Measurements from ENCODE around the gene DDX42. TPM values are rescaled to one million over a fixed set of nuclear protein-coding genes. Genes with fewer than 3 reads are reported as not detected.

The DDX42 gene
- total and polyA plus RNA-seq, 2 of the 13 experiments (the other 11 are each of a cell fraction or from before 2014, with no cell fraction given) = 87.2 to 92.9 TPM

GRCh38 chr17:63773272-63774140, 464 bp upstream of the DDX42 start, which contains the start of gene CCDC47 (continued):
- TF ChIP-seq ZSCAN25 (CRISPR knock-in tag; IDR thresholded peaks at IDR 0.05) (peak; percentile 88), GABPA (IDR thresholded peaks at IDR 0.05; ENCODE audit: low read depth, low read length) (peak; percentile 86), GABPA (CRISPR knock-in tag; IDR thresholded peaks at IDR 0.05; ENCODE audit: low read depth) (peak; percentile 99), POLR2AphosphoS5 (IDR thresholded peaks at IDR 0.05; ENCODE audit: low read depth, low read length) (peak; percentile 79), CBX1 (IDR thresholded peaks at IDR 0.05; ENCODE audit: low read depth) (peak; percentile 90), ZNF749 (CRISPR knock-in tag; IDR thresholded peaks at IDR 0.05; ENCODE audit: borderline replicate concordance) (peak; percentile 96), ZBTB20 (CRISPR knock-in tag; IDR thresholded peaks at IDR 0.05; ENCODE audit: borderline replicate concordance, low read depth) (no peak; the same call in 1 of the 2 replicates), MTA3 (CRISPR knock-in tag; IDR thresholded peaks at IDR 0.05) (0 out of 2 replicates have a peak, but pooled peaks have one; percentile 1), ATF7 (IDR thresholded peaks at IDR 0.05) (peak; percentile 94), ATF7 (CRISPR knock-in tag; IDR thresholded peaks at IDR 0.05) (peak; percentile 99), NFYB (CRISPR knock-in tag; IDR thresholded peaks at IDR 0.05) (peak; percentile 72), ZNF569 (CRISPR knock-in tag; IDR thresholded peaks at IDR 0.05; ENCODE audit: borderline replicate concordance) (peak; percentile 92; the same call in 1 of the 2 replicates), ZNF547 (CRISPR knock-in tag; IDR thresholded peaks at IDR 0.05) (peak; percentile 94), ZNF383 (CRISPR knock-in tag; IDR thresholded peaks at IDR 0.05; ENCODE audit: borderline replicate concordance) (peak; percentile 98; the same call in 1 of the 2 replicates), ZNF780A (CRISPR knock-in tag; IDR thresholded peaks at IDR 0.05) (peak; percentile 60), ZNF510 (CRISPR knock-in tag; IDR thresholded peaks at IDR 0.05; ENCODE audit: low read depth) (peak; percentile 91), SOX5 (CRISPR knock-in tag; IDR thresholded peaks at IDR 0.05; ENCODE audit: borderline replicate concordance) (peak; percentile 72), SALL2 (CRISPR knock-in tag; IDR thresholded peaks at IDR 0.05) (peak; percentile 98), FIP1L1 (IDR thresholded peaks at IDR 0.05; ENCODE audit: borderline replicate concordance, insufficient read depth, low read depth, low read length) (no peak), U2AF2 (IDR thresholded peaks at IDR 0.05; ENCODE audit: low read depth, low read length) (0 out of 2 replicates have a peak, but pooled peaks have one; percentile 14), MBD4 (IDR thresholded peaks at IDR 0.05; ENCODE audit: borderline replicate concordance, low read length) (no peak), SOX13 (IDR thresholded peaks at IDR 0.05) (peak; percentile 65; the same call in 1 of the 2 replicates), SOX13 (CRISPR knock-in tag; conservative IDR thresholded peaks at IDR 0.05 in 1 of 2, IDR thresholded peaks at IDR 0.05 in 1 of 2) (peak in 1 of 2 experiments; percentile 49; a peak in 1 of 4 replicates), ZSCAN12 (CRISPR knock-in tag; IDR thresholded peaks at IDR 0.05) (peak; percentile 91), AGO2 (optimal IDR thresholded peaks at IDR 0.05; ENCODE audit: low read depth, low read length) (peak; percentile 83), KDM5B (CRISPR knock-in tag; IDR thresholded peaks at IDR 0.05; ENCODE audit: borderline replicate concordance) (peak; percentile 93), ZNF180 (CRISPR knock-in tag; IDR thresholded peaks at IDR 0.05; ENCODE audit: borderline replicate concordance, low read depth) (no peak), ZBTB2 (CRISPR knock-in tag; IDR thresholded peaks at IDR 0.05; ENCODE audit: low read depth) (peak; percentile 91; the same call in 1 of the 2 replicates), BCL3 (CRISPR knock-in tag; IDR thresholded peaks at IDR 0.05) (peak; percentile 94)
